NCI-H1436 treated with DMSO at 0.1 percent for 48 hours (cell line): ENCODE data around the gene ZFAND2A.

Experiments
- DNase-seq: peaks from one replicate; lab custom pipeline; 2025; lab: John Stamatoyannopoulos, UW

The ZFAND2A gene

DNA sequence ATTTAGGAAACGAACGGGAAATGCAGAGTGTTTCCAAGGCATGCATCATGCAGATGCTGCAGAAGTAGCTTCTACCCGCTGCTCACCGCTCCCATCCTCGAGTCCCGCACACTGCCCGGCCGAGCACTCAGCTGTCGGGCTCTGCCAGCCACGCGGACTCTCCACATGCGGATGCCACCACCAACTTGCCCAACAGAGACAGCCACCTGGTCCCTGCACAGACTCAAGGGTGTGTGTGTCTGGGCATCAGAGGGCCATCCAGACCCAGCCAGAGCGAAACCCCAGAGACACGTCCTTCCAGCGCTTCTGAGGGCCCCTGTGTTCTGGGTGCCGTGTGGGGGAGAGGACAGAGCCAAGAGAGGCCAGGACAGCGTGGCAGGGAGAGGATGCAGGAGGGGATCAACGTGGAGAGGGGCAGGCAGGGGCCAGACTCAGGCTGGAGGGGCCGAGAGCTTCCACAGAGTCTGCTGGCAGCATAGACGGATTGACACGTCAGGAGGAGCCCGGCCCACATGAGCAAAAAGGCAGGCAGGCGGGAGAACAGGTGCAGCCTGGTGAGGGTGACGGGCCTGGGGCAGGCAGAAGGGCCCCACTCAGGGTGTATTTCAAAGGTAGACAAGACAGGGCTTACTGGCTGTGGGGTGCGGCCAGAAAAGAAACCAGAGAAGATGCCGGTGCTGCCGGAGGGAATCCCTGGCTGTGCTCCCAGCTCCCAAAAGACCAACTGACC, 53.8 kb downstream of the ZFAND2A start:
- DNase-seq: no peak

GRCh38 chr7:1105189-1105588, 54.8 kb downstream of the ZFAND2A start:
- DNase-seq: no peak

- no peak for DNase-seq
These were observed 55.3 kb downstream of the ZFAND2A start for GRCh38 chr7:1104516-1105179.

DNA sequence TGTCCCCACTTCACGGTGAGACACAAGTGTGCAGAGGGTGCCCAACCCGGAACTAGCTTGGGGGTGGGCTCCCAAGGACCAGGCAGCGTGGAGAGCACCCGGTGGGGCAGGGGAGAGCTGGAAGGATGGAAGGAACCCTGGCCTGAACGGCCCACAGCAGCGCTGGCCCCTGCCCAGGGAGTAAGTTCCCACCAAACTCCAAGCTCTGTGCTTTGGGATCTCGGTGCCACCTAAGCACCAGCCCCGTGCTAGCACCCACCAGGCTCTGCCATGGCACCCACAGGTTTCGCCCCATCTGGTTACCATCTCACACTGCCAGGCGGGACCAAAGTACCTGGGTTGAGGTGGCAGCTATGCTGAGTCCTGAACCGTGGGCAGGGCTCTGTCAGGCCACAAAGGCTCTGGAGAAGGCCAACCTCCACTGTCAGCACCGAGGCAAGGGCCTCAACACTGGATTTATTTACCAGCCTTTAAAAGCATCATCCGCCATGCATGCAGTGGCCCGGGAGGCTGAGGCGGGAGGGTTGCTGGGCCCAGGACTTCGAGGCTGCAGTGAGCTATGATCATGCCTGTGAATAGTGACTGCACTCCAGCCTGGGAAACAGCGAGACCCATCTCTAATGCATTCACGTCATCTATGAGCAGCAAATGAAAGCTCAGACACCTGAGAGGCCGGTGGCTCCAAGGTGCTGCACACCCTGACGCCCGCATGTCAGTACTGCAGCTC, 56.0 kb downstream of the ZFAND2A start:
- DNase-seq: no peak

- no peak for DNase-seq
These were observed 56.8 kb downstream of the ZFAND2A start for GRCh38 chr7:1103009-1103788.
